Right ventricle myocardium inferior (tissue), 1 donor: ENCODE measurements around the gene ZBTB21. TPM values are rescaled to one million over a fixed set of nuclear protein-coding genes. Genes with fewer than 3 reads are reported as not detected.
A peak's percentile ranks its signal among the peaks of the same experiment; 100 is the strongest.

Experiments
- ATAC-seq: fragments of 200-7000 bp; cut with Tn5 transposase; one replicate; pipeline ENCODE4 v1.9.1; 2020; ENCODE audit warnings: mild to moderate bottlenecking, moderate library complexity
- DNase-seq: peaks from one replicate; pipeline ENCODE4 v3.0.0; 2021; ENCODE audit errors: missing footprints
- intact Hi-C: fragments of 100-400 bp; cut with DNase I; formaldehyde crosslinking; loops from one replicate; pipeline ENCODE4 v1.11.0; 2022
- total RNA-seq: library from RNA; stranded (reverse); fragmentation: NEBNext Ultra II Directional; extraction: Animal tissue kit (Norgen Biotek cat#: 25700); gene quantifications from one replicate; pipeline ENCODE4 v1.2.1, GENCODE V29; 2021
- donor health status: DM: no; HTN: yes; CAD: no; lungs with severe emphysema.

Gene ZBTB21
- total RNA-seq, 1 donor from 2014 or later: 6.1 TPM

DNA sequence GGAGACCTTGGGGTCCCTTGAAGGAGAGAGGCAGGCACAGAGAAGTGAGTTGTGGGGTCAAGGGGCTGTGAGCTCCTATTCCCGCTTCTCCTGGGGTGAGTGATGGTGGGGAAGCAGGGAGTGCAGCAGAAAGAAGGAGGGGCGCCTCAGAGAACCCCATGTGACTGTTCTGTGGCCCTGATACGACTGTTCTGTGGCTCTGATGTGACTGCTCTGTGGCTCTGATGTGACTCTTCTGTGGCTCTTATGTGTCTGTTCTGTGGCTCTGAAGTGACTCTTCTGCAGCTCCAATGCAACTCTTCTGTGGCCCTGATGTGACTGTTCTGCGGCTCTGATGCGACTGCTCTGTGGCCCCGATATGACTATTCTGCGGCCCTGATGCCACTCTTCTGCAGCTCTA, 31.1 kb upstream of the ZBTB21 start:
- no peak for DNase-seq
- no peak for ATAC-seq
- intact Hi-C loops: no loop called here

DNA sequence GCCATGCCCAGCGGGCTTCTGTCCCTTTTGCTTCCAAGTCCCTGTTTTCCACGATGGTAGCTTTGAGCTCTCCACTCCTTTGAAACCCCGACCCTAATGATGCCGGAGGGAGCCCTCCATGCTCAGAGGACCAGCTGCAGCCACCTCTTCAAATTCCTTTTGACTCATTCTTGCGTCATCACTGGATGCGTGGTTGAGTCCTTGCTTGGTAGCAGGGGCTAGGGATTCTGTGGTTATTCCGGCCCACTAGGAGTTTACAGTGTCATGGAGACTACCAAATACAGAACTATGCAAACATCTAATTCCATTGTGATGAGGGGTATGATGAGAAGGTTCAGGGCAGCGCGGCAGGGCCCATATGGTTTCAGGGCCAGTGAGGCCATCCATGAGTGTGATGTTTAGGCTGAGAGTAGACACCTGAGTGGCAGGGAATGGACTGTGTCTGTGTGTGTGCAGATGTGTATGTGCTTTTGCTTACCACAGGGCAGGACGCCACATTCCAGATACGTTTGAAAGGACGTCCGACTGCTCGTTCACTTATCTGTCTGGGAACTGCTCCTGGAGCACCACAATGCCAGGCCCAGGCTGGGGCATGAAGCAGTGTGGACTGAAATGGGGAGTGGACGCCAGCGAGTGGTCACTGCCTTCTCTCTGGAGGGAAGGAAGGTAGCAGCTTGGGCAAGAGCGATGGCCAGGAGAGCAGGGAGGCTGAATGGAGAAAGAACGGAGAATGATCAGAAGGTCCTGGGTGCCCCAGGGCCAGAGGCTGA, 30.4 kb upstream of the ZBTB21 start:
- ATAC-seq (peak; percentile 52), DNase-seq (no peak)
- intact Hi-C loops: no loop called here

DNA sequence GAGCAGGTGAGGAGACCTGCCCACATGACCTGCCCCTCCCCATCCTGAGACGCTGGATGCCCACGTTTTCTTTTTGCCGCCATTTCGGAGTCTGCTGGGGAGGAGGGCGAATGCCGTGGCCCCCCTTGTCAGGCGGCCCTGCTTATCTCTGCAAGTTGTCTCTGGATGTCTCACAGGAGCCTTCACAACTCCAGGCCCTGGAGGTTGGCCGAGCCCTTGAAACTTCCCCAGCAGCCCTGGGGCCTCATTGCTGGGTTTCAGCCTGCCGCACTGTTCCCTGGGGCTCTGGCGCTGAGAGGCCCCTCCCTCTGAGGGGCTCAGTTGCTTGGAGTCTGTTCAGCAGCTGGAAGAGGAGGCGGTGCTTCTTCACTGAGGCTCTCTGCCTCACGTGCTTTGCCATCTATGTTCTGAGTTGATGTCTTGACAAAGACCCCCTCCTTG, 29.8 kb upstream of the ZBTB21 start:
- intact Hi-C loops: no loop called here
- DNase-seq (no peak), ATAC-seq (peak; percentile 78)

DNA sequence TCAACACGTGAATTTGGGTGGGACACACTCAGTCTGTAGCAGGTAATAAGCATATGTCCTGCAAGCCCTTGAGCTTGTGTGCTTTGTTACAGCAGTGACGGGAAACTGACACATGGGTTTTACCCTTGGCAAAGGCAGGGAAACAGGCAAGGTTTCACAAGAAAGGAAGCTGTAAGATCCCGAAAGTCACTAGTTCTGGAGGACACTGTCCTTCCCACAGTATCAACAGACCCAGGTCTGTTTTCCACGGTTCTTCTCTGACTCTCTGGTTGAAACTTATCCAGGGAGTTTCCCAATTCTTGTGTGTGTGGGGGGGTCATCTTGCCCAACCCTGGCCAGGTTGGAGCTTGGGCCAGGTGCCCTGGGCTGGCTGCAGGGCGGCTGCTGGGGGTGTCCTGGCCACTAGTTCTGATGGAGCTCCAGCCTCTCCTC, 29.3 kb upstream of the ZBTB21 start:
- DNase-seq: no peak
- intact Hi-C loops: no loop called here
- ATAC-seq: peak; percentile 79

DNA sequence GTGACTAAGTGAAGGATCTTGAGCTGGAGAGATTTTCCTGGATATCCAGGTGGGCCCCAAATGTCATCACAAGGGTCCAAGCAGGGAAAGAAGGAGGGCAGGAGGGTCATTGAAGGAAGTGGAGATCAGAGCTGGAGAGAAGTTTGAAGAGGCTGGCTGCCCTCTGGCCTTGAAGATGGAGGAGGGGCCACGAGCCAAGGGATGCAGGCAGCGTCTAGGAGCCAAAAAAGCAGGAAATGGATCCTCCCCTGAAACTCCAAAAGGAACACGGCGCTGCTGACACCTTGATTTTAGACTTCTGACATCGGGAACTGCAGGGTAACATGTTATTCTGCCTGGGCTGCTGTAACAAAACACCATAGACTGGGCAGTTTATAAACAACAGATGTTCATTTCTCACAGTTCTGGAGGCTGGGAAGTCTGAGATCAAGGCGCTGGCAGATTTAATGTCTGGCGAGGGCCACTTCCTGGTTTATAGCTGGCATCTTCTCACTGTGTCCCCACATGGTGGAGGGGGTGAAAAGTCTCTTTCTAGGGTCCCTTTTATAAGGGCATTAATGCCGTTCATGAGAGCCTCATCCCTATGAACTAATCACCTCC, 28.8 kb upstream of the ZBTB21 start:
- ATAC-seq: no peak
- DNase-seq: no peak
- intact Hi-C loops: no loop called here

DNA sequence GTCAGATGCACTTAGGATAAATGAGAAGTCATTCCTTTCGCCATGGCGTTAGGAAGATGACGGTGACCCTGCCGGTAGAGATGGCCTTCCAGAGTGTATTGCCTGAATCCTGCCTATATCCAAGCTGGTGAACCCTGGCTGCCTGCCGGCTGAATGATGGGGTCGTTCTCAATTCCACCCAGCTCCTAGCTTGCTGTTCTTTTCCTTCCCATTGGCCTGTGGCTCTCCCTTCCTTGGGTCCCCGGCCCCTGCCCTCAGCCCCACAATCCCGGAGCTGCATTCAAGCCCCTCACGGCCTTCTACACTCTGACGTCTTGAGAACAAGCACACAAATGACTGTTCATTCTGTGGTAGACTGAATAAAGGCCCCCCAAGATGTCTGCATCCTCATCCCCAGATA, 28.2 kb upstream of the ZBTB21 start:
- intact Hi-C loops: no loop called here
- ATAC-seq (no peak), DNase-seq (no peak)

DNA sequence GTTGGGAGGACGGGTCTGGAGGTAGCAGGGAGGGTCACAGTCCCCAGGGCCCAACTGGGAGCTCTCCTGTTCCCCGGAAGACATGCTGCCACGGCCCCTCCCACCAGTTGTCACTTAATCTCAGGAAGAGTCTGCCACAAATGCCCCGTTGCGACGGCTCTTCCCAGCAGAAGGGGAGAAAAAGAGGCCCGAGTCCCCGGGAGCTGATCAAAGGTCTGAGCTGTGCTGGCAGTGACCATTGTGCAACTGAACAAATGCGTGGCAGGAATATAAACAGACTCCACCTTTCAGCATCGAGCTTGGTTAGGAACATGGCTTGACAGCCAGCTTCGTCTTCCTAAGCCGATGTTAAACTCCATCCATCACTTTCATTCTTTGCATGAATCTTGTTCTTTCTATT, 27.8 kb upstream of the ZBTB21 start:
- intact Hi-C loops: no loop called here
- ATAC-seq (no peak), DNase-seq (no peak)

DNA sequence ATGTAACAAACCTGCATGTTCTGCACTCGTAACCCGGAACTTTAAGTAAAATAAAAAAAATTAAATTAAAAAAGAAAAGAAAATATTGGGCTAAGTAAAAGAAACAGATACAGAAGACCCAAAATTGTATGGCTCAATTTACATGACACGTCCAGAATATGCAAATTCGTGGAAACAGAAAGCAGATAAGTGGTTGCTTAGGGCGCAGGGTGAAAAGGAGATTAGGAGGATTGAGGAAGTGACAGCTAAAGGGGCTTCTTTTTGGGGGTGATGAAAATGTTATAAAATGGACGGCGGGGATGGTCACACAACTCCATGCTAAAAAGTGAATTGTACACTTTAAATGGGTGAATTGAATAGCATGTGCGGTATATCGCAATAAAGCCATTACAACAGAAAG, 27.4 kb upstream of the ZBTB21 start:
- no peak for ATAC-seq

DNA sequence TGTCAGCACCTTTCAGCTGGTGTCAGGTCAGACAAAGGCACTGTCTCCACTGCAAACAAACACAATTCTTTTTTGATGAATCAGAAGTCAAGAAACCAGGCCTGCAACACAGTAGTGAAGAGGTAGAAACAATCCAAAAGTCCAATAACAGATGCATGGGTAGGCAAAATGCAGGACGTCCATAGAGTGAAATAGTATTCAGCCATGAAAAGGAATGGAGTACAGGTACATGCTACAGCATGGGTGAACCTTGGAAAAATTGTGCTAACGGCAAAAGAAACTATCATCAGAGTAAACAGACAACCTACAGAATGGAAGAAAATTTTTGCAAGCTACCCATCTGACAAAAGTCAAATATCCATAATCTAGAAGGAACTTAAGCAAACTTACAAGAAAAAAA, 26.2 kb upstream of the ZBTB21 start:
- DNase-seq (no peak), ATAC-seq (no peak)
- intact Hi-C loops: no loop called here

More for the DNA sequence above, 27.4 kb upstream of the ZBTB21 start:
- DNase-seq: no peak
- intact Hi-C loops: no loop called here

DNA sequence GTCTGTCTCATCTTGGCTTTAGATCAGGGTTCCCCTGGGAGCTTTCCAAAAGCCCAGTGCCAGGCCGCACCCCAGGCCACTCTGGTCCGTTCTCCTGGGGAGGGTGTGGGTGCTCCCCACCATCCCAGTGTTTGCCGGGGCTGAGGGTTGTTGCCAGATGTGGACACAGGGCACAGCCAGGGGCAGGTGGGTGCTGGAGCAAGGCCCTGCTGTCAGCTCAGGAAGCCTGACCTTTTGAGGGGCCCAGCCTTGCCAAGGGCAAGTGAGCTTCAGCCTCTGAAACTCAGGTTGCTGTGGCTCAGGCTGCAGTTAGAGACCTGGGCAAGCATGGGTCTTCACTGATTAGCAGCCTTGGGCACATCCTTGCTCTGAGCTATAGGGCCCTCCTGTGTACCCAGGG, 22.8 kb upstream of the ZBTB21 start:
- no peak for DNase-seq
- intact Hi-C loops: no loop called here
- ATAC-seq: no peak

DNA sequence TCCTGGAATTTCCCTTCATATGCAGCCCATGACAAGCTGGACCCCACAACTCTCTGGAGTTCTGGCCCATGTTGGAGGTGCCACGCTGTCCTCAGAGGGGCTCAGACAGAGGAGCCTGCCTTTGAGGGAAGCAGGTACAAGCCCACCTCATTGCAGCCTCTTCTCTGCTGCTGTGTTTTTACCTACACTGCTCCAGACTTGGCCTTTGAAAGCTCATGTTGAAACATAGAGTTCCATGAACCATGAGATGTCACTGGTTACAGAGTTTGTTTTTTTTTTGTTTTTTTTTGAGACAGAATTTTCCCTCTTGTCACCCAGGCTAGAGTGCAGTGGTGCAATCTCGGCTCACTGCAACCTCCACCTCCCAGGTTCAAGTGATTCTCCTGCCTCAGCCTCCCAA, 22.1 kb upstream of the ZBTB21 start:
- DNase-seq (no peak), ATAC-seq (no peak)
- intact Hi-C loops: no loop called here

DNA sequence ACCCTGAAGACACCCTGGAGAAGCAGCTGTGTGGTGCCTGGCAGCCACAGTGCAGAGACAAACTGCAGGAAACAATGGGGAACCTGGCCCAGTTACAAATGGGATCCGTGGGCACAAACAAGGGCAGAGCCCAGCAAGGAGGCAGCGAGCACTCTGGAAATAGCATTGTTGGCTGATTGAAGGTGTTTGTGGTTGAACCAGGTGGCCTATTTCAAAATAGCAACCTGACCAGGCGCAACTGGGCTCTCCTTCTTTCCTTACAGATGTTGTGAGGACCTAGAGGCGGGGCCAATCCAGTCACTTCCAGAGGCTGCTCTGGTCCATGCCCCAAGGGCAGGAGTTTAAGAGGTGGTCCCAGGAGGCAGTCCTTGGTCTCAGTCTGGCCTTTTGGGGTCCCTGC, 21.7 kb upstream of the ZBTB21 start:
- no peak for ATAC-seq
- no peak for DNase-seq
- intact Hi-C loops: no loop called here

DNA sequence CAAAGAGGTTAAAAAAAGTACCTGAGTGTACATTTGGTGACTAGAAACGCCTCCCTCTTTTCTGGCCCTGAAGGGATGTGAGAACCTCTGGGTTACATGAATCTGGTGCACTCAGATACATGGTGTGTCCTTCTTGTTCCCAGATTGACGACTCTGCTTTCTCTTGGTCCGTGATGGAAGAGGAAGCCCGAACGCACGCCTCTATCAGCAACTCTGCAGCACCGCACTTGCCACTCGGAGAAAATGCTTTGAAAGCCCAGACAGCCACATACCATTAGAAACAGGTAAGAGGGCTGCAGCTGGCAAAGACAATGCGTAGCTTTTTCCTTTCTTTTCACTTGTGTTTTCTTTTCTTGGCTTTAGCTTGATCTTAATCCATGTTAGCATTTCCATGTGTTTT, 21.1 kb upstream of the ZBTB21 start:
- DNase-seq (no peak), ATAC-seq (no peak)
- intact Hi-C loops: no loop called here

DNA sequence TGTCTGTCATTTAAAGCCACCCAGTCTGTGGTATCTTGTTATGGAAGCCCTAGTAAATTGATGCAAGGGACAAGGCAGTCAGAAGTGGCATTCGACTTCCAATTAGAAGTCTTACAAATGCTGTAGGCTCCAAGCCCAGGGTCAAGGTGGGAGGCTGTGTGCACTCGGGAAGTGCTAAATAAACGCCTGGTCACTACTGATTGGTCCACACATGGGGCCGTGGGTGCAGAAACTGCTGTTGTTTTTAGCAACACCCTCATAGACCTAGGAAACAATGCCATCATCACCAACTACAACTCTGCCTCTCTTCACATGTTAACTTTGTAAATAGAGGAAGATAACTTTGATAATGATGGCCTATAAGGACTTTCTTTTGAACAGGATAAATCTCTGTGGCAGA, 20.2 kb upstream of the ZBTB21 start:
- intact Hi-C loops: no loop called here
- ATAC-seq: no peak
- DNase-seq: no peak

DNA sequence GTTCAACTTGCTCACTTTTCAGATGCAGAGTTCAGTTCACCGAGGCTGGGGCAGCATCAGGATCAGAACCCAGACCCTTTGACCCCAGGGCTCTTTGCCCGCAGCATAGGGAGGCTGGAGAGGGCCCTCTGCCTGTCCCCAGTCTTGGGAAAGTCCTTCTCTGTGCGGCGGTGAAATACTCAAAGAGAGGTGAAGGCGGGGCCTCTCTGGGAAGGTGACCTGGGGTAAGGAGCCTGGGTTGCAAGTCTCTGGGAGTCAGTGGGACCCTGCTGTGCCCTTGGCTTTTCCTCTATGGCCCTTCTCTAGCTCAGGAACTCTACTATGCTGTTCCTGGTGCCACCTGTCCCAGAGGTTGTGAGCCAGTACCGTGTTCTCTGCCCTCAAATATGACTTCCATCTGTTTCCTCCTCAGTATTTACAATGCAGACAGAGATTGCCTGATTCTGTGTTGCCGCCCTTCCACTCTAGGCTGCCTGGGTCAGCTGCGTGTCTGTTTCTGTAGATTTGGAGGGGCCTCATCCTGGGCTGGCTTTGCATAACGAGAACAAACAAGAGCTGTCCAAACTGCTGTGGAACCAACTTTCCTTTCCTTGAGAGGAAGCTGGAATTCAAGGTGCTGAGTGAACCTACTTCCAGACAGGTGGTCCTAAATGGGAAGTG, 18.7 kb upstream of the ZBTB21 start:
- intact Hi-C loops: no loop called here
- no peak for ATAC-seq
- no peak for DNase-seq

DNA sequence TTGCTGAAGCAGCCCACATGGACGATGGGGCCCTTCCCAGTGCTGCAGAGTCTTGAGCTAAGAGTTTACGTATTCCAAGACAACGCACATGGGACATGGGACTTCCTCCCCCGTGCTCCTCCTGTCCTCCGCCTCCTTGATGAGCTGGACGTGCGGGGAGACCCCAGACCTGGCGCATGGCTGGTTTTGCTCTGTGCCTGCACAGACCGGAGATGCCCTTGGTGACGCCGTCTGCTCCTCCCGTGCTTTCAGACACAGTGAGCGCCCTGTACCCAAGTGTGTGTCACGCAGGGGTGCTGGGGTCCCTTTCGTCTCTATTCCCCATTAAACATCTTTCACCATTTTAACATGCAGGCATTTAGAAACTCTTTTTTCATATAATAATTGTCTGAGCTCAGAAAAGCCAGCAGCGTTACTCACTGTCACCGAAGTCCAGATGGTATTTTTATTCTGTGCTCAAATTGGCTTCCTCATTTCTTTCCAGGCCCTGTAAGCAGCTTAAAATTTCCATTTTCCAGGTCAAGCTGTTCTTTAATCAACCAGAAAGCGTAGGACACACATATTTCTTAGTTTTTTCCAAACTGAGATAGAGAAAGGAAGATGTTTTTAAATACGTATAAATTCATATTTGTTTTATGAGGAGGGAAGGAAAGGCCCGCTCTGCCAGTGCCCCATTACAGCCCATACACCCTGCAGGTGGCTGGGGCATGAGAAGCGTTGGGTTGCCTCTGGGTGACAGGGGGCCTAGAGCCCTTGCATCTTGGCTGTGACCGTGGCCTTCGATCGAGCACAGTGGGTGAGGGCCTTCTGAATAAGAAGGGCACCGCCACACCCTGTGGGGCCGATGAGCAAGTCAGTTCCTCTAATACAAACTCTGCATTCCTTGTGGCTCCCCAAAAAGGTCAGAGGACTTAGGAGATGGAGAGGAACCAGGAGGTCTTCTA, 17.9 kb upstream of the ZBTB21 start:
- intact Hi-C loops: no loop called here
- DNase-seq (no peak), ATAC-seq (no peak)

DNA sequence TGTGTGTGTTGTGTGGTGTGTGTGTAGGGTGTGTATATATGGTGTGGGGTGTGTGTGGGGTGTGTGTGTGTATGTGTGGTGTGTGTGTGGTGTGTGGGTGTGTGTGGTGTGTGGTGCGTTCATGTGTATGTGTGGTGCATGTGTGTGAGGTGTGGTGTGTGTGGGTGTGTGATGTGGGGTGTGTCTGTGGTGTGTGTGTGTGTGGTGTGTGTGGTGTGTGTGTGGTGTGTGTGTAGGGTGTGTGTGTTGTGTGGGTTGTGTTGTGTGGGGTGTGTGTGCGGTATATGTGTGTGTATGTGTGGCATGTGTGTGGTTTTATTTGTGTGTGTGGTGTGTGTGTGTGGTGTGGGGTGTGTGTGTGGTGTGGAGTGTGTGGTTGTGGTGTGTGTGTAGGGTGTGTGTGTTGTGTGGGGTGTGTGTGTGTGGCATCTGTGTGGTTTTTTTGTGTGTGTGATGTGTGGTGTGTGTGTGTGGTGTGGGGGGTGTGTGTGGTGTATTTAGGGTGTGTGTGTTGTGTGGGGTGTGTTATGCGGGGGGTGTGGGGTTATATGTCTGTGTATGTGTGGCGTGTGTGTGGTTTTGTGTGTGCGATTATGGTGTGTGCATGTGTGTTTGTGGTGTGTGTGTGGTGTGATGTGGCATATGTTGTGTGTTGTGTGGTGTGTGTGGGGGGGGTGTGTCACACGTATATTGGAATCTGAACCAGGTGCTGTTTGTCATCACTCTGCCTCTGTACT, 17.1 kb upstream of the ZBTB21 start:
- intact Hi-C loops: no loop called here
- no peak for ATAC-seq
- DNase-seq: no peak

DNA sequence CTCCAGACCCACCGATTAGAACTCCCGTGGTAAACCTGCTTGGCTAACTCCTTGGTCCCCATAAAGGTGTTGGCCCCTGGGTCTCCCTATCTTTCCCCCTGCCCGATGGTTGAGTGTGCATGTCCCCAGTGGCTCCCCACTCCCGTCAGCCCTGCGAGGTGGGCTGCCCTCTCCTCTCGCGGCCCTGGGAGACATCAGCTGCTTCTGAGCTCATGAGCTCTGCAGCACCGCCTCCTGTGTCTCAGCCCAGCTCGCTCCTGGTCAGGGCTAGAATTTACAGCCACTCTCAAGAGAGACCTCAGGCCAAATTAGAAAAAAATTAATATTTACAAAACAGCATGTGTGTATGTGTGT, 15.9 kb upstream of the ZBTB21 start:
- no peak for ATAC-seq
- intact Hi-C loops: no loop called here
- no peak for DNase-seq
